Endothelial cell (in vitro differentiated cells): ENCODE data around the gene TXNDC15. TPM values are rescaled to one million over a fixed set of nuclear protein-coding genes. Genes with fewer than 3 reads are reported as not detected.
"Not testable (repeated sequence)": the region's sequence is repeated elsewhere in the genome, so short reads cannot be mapped to it uniquely, and the experiment has no call there.

ENCODE experiments used
- DNase-seq: peaks from one replicate; pipeline ENCODE4 v3.0.0; 2021; ENCODE audit warnings: low spot score
- H3K27ac Mint-ChIP-seq: one replicate; pipeline ENCODE4 v1.8.0; 2021; ENCODE audit warnings: mixed read lengths, inconsistent platforms; ENCODE audit not compliant: unreplicated experiment
- H3K27me3 Mint-ChIP-seq: one replicate; pipeline ENCODE4 v1.8.0; 2021; ENCODE audit warnings: mild to moderate bottlenecking, moderate library complexity, mixed read lengths, inconsistent platforms; ENCODE audit not compliant: unreplicated experiment
- H3K36me3 Mint-ChIP-seq: one replicate; pipeline ENCODE4 v1.8.0; 2021; ENCODE audit warnings: mild to moderate bottlenecking, low read depth, mixed read lengths, inconsistent platforms; ENCODE audit not compliant: unreplicated experiment
- H3K4me1 Mint-ChIP-seq: one replicate; pipeline ENCODE4 v1.8.0; 2021; ENCODE audit warnings: mild to moderate bottlenecking, mixed read lengths, inconsistent platforms; ENCODE audit not compliant: unreplicated experiment
- H3K4me3 Mint-ChIP-seq: one replicate; pipeline ENCODE4 v1.8.0; 2021; ENCODE audit warnings: mild to moderate bottlenecking, mixed read lengths, inconsistent platforms; ENCODE audit not compliant: unreplicated experiment
- H3K9me3 Mint-ChIP-seq: one replicate; pipeline ENCODE4 v1.8.0; 2021; ENCODE audit warnings: mixed read lengths, inconsistent platforms; ENCODE audit not compliant: unreplicated experiment
- CTCF ChIP-seq: fragments of 200-600 bp; sonication (generic); IDR thresholded peaks from one replicate; pipeline ENCODE4 v1.5.0; 2021; ENCODE audit warnings: antibody characterized with exemption; ENCODE audit not compliant: unreplicated experiment
- total RNA-seq: library from RNA; stranded (reverse); fragmentation: NEBNext Ultra II Directional; extraction: Animal tissue kit (Norgen Biotek cat#: 25700); gene quantifications from one replicate; pipeline ENCODE4 v1.2.1, GENCODE V29; 2021; ENCODE audit not compliant: unreplicated experiment

The TXNDC15 gene
- total RNA-seq, 1 donor from 2014 or later: 40.5 TPM

- no peak for DNase-seq
- peak overlapping the region; percentile 90 for H3K27ac Mint-ChIP-seq
- no peaks in the 10 kb centered on the region for H3K9me3 Mint-ChIP-seq
- peaks cover 24% of the 10 kb centered on the region for H3K4me1 Mint-ChIP-seq
- peaks cover 18% of the 10 kb centered on the region for H3K36me3 Mint-ChIP-seq
- H3K4me3 Mint-ChIP-seq: peak overlapping the region; percentile 92
- H3K27me3 Mint-ChIP-seq: peaks cover 12% of the 10 kb centered on the region
- TF ChIP-seq CTCF: no peak
These were observed 28.8 kb upstream of the TXNDC15 start for GRCh38 chr5:134845335-134845851.

GRCh38 chr5:134845852-134846640 lies 28.1 kb upstream of the TXNDC15 start, which contains the start of gene C5orf24:
C5orf24 (plus strand) TSS chr5:134845968; CDS start chr5:134854901, 8,933 bp downstream.
- peak within 1 kb of the TSS; percentile 95 for H3K27ac Mint-ChIP-seq
- peaks cover 24% of the 10 kb centered on the region for H3K4me1 Mint-ChIP-seq
- peaks cover 11% of the 10 kb centered on the region for H3K36me3 Mint-ChIP-seq
- DNase-seq: peak; percentile 88
- peaks cover 12% of the 10 kb centered on the region for H3K27me3 Mint-ChIP-seq
- H3K4me3 Mint-ChIP-seq: peak within 1 kb of the TSS; percentile 99
- no peak for TF ChIP-seq CTCF
- H3K9me3 Mint-ChIP-seq: no peaks in the 10 kb centered on the region

- Mint-ChIP-seq H3K4me1 (peaks cover 24% of the 10 kb centered on the region), H3K36me3 (peaks cover 11% of the 10 kb centered on the region), H3K27me3 (peaks cover 12% of the 10 kb centered on the region), H3K9me3 (no peaks in the 10 kb centered on the region), H3K27ac (peak overlapping the region; percentile 95), H3K4me3 (peak overlapping the region; percentile 99)
- DNase-seq: no peak
- TF ChIP-seq CTCF: no peak
These were observed 27.6 kb upstream of the TXNDC15 start for GRCh38 chr5:134846641-134846960.

DNA sequence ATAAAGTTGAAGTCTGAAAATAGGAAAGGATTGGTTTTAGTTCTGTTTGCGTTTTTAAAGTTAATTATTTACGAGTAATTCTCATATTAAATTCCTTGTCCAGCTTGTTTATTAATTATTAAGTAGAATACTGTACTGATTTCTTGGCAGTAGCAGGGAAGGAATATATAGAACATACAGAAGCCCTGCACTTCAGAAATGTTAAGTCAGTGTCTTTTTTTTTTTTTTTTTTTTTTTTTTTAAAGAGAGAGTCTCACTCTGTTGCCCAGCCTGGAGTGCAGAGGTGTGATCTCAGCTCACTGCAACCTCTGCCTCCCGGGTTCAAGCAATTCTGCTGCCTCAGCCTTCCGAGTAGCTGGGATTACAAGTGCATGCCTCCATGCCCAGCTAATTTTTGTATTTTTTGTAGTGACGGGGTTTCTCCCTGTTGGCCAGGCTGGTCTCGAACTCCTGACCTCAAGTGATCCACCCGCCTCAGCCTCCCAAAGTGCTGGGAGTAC lies 24.7 kb upstream of the TXNDC15 start:
- peaks cover 21% of the 10 kb centered on the region for H3K4me1 Mint-ChIP-seq

GRCh38 chr5:134851307-134851923 lies 22.8 kb upstream of the TXNDC15 start:
- DNase-seq: no peak
- peaks cover 5% of the 10 kb centered on the region for H3K36me3 Mint-ChIP-seq
- H3K4me3 Mint-ChIP-seq: no peak overlapping the region
- no peak overlapping the region for H3K27ac Mint-ChIP-seq
- H3K27me3 Mint-ChIP-seq: peaks cover 5% of the 10 kb centered on the region
- TF ChIP-seq CTCF: peak; percentile 28
- H3K9me3 Mint-ChIP-seq: no peaks in the 10 kb centered on the region
- peaks cover 7% of the 10 kb centered on the region for H3K4me1 Mint-ChIP-seq

More for the DNA sequence above, 24.7 kb upstream of the TXNDC15 start:
- not testable (repeated sequence) for H3K4me3 Mint-ChIP-seq, H3K27ac Mint-ChIP-seq, DNase-seq, H3K9me3 Mint-ChIP-seq
- peaks cover 11% of the 10 kb centered on the region for H3K36me3 Mint-ChIP-seq
- peaks cover 12% of the 10 kb centered on the region for H3K27me3 Mint-ChIP-seq

DNA sequence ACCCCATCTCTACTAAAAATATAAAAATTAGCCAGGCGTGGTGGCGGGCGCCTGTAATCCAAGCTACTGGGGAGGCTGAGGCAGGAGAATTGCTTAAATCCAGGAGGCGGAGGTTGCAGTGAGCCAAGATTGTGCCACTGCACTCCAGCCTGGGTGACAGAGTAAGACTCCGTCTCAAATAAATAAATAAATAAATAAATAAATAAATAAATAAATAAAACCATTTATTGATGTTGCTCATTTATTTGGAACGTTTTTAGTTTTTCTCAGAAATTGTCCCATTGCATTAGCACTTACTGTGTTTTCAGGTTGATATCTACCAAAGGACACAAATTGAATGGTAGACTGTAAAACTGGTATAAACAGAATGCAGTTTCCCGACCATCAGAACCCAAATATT lies 17.7 kb upstream of the TXNDC15 start:
- not testable (repeated sequence) for DNase-seq

More for the DNA sequence above, 17.7 kb upstream of the TXNDC15 start:
- H3K4me1 Mint-ChIP-seq, H3K27ac Mint-ChIP-seq, H3K4me3 Mint-ChIP-seq, H3K9me3 Mint-ChIP-seq, H3K36me3 Mint-ChIP-seq, H3K27me3 Mint-ChIP-seq: not testable (repeated sequence)
